ENCODE measurements around the gene CHST14.

DNA sequence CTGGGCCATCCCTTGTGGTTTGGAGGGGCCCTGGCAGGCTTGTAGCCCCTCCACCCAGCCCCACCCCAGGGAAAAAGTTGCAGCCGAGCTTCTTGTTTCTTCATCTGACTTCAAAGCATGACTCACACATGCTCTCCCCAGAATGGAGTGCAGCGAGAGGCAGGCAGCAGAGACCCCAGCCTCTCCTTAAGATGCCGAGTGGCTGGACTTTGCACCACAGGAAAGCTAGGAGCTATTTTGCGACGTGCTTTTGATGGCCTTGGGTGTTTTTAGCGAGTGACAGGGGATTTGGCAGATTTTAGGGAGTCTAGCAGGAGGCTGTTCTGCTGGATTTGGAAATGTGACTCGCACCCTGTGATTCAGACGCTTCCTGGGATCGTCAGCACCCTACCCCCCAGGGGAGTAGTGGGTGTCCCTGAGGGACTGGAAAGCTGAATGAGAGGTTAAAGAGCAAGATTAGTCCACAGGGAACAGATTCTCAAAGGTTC is 15.8 kb upstream of the CHST14 start:
- TF ChIP-seq, protein P1, sequence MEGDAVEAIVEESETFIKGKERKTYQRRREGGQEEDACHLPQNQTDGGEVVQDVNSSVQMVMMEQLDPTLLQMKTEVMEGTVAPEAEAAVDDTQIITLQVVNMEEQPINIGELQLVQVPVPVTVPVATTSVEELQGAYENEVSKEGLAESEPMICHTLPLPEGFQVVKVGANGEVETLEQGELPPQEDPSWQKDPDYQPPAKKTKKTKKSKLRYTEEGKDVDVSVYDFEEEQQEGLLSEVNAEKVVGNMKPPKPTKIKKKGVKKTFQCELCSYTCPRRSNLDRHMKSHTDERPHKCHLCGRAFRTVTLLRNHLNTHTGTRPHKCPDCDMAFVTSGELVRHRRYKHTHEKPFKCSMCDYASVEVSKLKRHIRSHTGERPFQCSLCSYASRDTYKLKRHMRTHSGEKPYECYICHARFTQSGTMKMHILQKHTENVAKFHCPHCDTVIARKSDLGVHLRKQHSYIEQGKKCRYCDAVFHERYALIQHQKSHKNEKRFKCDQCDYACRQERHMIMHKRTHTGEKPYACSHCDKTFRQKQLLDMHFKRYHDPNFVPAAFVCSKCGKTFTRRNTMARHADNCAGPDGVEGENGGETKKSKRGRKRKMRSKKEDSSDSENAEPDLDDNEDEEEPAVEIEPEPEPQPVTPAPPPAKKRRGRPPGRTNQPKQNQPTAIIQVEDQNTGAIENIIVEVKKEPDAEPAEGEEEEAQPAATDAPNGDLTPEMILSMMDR (IDR thresholded peaks at IDR 0.05; ENCODE audit: low read length) = no peak
- TF ChIP-seq EZH2 (optimal IDR thresholded peaks at IDR 0.05; ENCODE audit: low read depth, low read length) (no peak), EZH2phosphoT487 (IDR thresholded peaks at IDR 0.05; ENCODE audit: low read length) (no peak)

Measured in MM.1S (cell line).